Measurements from ENCODE around the gene CTU1.

Gene CTU1

GRCh38 chr19:51108066-51108804 is at the start of gene CTU1:
CTU1 (minus strand) TSS chr19:51108409; CDS start chr19:51104569, 3,840 bp downstream.
- ChIA-PET POLR2A (interaction anchor here (0.6 to 0.8 kb wide), 3 partner anchors 23 to 303 kb away, joined by 3 read pairs; no protein-coding TSS in a partner anchor), CTCF (interaction anchor here (0.6 to 1.8 kb wide), 5 partner anchors 10 to 1044 kb away, joined by 3 to 12 read pairs (median 3); no protein-coding TSS in a partner anchor)
- Histone ChIP-seq H3K36me3 (ENCODE audit: control insufficient read depth in 2 of 2, insufficient read depth in 1 of 2, low read length in 2 of 2) (peaks cover 8 to 18% of the 10 kb centered on the region in 2 experiments; a peak in 2 of 3 replicates), H3K4me1 (ENCODE audit: control insufficient read depth, insufficient read depth, low read length) (no peaks in the 10 kb centered on the region), H3K27ac (ENCODE audit: extremely low read depth, low read depth, low read length) (no peak within 1 kb of the TSS; the same call in 1 of the 2 replicates), H3K4me3 (ENCODE audit: low read depth, low read length) (peak within 1 kb of the TSS; percentile 88), H3K9me3 (ENCODE audit: control insufficient read depth, insufficient read depth, low read depth, low read length) (no peaks in the 10 kb centered on the region)
- TF ChIP-seq ZNF692 (tag by site-specific recombination; IDR thresholded peaks at IDR 0.05) (peak; percentile 53), ZNF660 (tag by site-specific recombination; IDR thresholded peaks at IDR 0.05) (peak; percentile 28; the same call in 1 of the 2 replicates), OSR2 (tag by site-specific recombination; IDR thresholded peaks at IDR 0.05) (no peak), ZNF2 (tag by site-specific recombination; IDR thresholded peaks at IDR 0.05) (no peak), ZNF776 (tag by site-specific recombination; IDR thresholded peaks at IDR 0.05; ENCODE audit: borderline replicate concordance) (no peak), ZNF394 (tag by site-specific recombination; IDR thresholded peaks at IDR 0.05; ENCODE audit: borderline replicate concordance) (no peak), ZBTB48 (tag by site-specific recombination; IDR thresholded peaks at IDR 0.05) (no peak), ZNF202 (tag by site-specific recombination; IDR thresholded peaks at IDR 0.05; ENCODE audit: borderline replicate concordance) (no peak), ZNF76 (tag by site-specific recombination; IDR thresholded peaks at IDR 0.05; ENCODE audit: borderline replicate concordance, low read depth) (peak; percentile 99), OVOL3 (tag by site-specific recombination; IDR thresholded peaks at IDR 0.05) (no peak), ZNF544 (tag by site-specific recombination; IDR thresholded peaks at IDR 0.05) (no peak), ZNF768 (tag by site-specific recombination; IDR thresholded peaks at IDR 0.05) (no peak), ZNF341 (tag by site-specific recombination; IDR thresholded peaks at IDR 0.05; ENCODE audit: low read depth) (peak; percentile 93), ZNF610 (tag by site-specific recombination; IDR thresholded peaks at IDR 0.05; ENCODE audit: borderline replicate concordance) (peak; percentile 98), HOXD13 (CRISPR knock-in tag; IDR thresholded peaks at IDR 0.05; ENCODE audit: borderline replicate concordance) (no peak), ZNF548 (tag by site-specific recombination; IDR thresholded peaks at IDR 0.05) (no peak), ZNF530 (tag by site-specific recombination; IDR thresholded peaks at IDR 0.05; ENCODE audit: low read depth) (no peak), KLF7 (tag by site-specific recombination; IDR thresholded peaks at IDR 0.05; ENCODE audit: borderline replicate concordance) (peak; percentile 39; the same call in 1 of the 2 replicates), ZBTB11 (tag by site-specific recombination; conservative IDR thresholded peaks at IDR 0.05; ENCODE audit: low read depth) (peak; percentile 97), ZNF132 (tag by site-specific recombination; IDR thresholded peaks at IDR 0.05; ENCODE audit: borderline replicate concordance) (no peak)
- TF ChIP-seq, protein P1, sequence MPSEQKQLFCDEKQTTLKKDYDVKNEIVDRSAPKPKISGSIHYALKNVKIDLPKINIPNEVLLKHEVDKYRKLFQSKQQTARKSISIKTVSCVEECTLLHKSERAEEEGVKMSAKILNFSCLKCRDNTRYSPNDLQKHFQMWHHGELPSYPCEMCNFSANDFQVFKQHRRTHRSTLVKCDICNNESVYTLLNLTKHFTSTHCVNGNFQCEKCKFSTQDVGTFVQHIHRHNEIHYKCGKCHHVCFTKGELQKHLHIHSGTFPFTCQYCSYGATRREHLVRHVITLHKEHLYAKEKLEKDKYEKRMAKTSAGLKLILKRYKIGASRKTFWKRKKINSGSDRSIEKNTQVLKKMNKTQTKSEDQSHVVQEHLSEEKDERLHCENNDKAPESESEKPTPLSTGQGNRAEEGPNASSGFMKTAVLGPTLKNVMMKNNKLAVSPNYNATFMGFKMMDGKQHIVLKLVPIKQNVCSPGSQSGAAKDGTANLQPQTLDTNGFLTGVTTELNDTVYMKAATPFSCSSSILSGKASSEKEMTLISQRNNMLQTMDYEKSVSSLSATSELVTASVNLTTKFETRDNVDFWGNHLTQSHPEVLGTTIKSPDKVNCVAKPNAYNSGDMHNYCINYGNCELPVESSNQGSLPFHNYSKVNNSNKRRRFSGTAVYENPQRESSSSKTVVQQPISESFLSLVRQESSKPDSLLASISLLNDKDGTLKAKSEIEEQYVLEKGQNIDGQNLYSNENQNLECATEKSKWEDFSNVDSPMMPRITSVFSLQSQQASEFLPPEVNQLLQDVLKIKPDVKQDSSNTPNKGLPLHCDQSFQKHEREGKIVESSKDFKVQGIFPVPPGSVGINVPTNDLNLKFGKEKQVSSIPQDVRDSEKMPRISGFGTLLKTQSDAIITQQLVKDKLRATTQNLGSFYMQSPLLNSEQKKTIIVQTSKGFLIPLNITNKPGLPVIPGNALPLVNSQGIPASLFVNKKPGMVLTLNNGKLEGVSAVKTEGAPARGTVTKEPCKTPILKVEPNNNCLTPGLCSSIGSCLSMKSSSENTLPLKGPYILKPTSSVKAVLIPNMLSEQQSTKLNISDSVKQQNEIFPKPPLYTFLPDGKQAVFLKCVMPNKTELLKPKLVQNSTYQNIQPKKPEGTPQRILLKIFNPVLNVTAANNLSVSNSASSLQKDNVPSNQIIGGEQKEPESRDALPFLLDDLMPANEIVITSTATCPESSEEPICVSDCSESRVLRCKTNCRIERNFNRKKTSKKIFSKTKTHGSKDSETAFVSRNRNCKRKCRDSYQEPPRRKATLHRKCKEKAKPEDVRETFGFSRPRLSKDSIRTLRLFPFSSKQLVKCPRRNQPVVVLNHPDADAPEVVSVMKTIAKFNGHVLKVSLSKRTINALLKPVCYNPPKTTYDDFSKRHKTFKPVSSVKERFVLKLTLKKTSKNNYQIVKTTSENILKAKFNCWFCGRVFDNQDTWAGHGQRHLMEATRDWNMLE (tag by site-specific recombination; conservative IDR thresholded peaks at IDR 0.05; ENCODE audit: low read depth), result peak; percentile 50; the same call in 1 of the 2 replicates
- TF ChIP-seq, protein P2, sequence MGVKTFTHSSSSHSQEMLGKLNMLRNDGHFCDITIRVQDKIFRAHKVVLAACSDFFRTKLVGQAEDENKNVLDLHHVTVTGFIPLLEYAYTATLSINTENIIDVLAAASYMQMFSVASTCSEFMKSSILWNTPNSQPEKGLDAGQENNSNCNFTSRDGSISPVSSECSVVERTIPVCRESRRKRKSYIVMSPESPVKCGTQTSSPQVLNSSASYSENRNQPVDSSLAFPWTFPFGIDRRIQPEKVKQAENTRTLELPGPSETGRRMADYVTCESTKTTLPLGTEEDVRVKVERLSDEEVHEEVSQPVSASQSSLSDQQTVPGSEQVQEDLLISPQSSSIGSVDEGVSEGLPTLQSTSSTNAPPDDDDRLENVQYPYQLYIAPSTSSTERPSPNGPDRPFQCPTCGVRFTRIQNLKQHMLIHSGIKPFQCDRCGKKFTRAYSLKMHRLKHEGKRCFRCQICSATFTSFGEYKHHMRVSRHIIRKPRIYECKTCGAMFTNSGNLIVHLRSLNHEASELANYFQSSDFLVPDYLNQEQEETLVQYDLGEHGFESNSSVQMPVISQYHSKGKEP (tag by site-specific recombination; IDR thresholded peaks at IDR 0.05), result no peak
- TF ChIP-seq, protein P3, sequence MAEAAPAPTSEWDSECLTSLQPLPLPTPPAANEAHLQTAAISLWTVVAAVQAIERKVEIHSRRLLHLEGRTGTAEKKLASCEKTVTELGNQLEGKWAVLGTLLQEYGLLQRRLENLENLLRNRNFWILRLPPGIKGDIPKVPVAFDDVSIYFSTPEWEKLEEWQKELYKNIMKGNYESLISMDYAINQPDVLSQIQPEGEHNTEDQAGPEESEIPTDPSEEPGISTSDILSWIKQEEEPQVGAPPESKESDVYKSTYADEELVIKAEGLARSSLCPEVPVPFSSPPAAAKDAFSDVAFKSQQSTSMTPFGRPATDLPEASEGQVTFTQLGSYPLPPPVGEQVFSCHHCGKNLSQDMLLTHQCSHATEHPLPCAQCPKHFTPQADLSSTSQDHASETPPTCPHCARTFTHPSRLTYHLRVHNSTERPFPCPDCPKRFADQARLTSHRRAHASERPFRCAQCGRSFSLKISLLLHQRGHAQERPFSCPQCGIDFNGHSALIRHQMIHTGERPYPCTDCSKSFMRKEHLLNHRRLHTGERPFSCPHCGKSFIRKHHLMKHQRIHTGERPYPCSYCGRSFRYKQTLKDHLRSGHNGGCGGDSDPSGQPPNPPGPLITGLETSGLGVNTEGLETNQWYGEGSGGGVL (tag by site-specific recombination; IDR thresholded peaks at IDR 0.05), result no peak
